DMS114 treated with DMSO at 0.1 percent for 48 hours (cell line): Measurements from ENCODE around the gene GALE.
"Not testable (repeated sequence)": the region's sequence is repeated elsewhere in the genome, so short reads cannot be mapped to it uniquely, and the experiment has no call there.

Source experiments
- DNase-seq: peaks from one replicate; lab custom pipeline; 2025; ENCODE audit not compliant: unreplicated experiment; lab: John Stamatoyannopoulos, UW

GALE gene

DNA sequence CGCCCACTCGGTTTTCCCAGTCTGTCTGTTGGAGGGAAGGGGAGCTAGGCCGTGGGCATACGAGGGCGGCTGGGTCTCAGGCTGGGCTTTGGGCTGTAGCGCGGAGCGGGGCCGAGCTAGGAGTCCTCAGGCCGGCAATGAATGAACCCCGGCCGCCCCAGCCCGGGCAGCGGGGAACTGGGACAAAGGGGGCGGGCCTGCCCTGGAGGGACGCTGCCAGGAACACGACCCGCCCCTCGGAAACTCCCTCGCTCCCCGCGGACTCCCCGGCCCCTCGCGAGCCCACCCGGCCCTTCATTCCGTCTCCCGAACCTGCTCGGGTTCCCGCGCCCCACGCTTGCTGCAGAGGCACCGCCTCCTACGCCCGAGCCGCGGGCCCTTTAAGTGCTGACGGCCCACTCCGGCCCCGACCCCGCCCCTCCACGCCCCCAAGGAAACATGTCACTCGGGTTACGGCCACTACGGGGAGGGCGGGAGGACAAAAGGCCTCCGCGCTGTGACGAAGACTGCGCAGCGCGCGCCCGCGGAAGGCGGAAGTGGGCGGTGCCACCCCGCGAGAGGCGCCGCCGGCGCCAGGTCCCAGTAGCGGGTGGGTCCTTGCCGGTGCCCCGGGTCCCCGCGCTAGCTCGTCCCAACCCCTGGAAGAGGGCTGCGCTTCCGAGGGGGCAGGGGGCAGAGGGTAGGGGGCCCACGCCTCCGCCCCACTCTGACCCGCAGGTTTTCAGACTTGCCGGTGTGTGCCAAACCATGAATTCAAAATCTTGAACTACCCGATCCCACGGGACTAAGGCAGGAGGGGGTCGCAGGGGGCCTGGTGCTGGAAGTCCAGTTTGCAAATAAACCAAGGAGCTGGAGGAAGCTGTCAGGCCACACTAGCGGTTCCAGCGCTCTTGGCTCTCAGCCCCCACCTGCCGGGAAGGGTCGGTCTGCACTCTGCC lies at the start of gene GALE:
GALE (minus strand) TSS at position 355 of the 938 bp plus-strand sequence. CDS start 1,747 bp downstream, outside the sequence.
- DNase-seq = peak; percentile 78

DNA sequence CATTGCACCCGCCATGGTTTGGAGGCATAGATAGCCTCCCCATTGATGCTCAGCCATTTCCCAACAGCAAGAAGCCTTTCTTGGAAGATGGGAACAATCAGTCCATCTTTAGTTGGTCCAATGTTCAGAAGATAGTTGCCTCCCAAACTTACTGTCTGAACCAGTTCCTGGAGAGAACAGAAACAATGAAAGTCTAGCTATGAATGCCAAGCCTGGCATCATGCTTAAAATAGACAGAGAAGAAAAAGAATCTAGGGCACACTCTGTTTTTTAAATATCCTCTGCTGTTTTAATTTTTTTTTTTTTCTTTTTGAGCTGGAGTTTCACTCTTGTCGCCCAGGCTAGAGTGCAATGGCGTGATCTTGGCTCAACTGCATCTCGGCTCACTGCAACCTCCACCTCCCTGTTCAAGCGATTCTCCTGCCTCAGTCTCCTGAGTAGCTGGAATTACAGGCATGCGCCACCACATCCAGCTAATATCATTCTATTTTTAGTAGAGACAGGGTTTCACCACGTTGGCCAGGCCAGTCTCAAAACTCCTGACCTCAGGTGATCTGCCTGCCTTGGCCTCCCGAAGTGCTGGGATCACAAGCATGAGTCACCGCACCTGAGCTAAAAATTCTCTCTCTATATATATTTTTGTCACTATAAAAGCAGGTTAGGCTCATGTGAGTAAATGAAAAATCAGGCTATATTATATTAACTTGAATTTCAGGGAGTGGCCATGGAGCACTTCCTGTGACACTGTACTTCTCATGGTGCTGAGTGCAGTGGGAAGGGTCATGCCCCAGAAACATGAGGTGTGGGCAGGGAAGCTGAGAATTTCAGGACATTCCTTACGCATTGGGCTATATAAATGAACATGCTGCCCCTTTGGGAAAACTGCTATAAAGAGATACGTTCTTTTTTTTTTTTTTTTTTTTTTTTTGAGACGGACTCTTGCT lies 48.4 kb upstream of the GALE start:
- no peak for DNase-seq

DNA sequence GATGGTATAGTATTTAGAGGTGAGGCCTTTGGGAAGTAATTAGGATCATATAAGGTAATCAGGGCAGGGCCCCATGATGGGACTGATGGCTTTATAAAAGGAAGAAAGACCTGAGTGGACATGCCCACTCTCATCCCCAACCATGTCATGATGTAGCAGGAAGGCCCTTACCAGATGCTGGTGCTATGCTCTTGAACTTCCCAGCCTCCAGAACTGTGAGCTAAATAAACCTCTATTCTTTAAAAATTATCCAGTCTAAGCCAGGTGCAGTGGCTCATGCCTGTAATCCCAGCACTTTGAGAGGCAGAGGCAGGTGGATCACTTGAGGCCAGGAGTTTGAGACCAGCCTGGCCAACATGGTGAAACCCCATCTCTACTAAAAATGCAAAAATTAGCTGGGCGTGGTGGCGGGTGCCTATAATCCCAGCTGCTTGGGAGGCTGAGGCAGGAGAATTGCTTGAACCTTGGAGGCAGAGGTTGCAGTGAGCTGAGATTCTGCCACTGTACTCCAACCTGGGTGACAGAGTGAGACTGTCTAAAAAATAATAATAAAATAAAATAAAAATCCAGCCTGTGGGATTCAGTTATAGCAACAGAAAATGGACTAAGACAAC lies 47.0 kb upstream of the GALE start:
- not testable (repeated sequence) for DNase-seq

DNA sequence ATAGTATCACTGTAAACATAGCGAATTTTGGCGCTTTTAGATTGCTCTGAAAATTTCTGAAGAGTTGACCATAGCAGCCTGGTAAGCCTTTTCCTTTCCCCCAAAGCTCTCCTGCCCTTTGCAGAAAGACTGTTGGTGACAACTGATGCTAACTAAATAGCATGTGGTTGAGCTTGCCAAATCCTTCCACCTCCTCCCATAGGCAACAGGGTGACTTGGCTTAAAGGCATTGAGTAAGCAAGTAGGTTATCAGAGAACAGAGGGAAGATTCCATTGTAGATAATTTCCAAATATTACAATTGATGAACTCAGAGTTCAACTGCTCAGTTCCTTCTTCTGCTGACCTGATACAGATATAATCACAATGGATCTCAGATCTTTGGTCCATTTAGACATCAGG lies 44.6 kb upstream of the GALE start:
- no peak for DNase-seq

DNA sequence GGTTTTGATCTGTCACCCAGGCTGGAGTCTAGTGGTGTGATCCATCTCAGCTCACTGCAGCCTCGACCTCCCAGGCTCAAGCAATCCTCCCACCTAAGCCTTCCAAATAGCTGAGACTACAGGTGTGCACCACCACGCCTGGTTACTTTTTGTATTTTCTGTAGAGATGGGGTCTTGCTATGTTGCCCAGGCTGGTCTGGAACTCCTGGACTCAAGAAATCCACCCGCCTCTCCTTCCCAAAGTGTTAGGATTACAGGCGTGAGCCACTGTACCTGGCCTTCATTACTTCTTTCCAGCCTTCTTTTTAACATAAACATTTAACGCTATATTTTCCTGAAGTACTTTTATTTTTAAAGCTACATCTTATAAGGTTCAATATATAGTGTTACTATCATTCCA lies 43.1 kb upstream of the GALE start:
- DNase-seq = no peak

DNA sequence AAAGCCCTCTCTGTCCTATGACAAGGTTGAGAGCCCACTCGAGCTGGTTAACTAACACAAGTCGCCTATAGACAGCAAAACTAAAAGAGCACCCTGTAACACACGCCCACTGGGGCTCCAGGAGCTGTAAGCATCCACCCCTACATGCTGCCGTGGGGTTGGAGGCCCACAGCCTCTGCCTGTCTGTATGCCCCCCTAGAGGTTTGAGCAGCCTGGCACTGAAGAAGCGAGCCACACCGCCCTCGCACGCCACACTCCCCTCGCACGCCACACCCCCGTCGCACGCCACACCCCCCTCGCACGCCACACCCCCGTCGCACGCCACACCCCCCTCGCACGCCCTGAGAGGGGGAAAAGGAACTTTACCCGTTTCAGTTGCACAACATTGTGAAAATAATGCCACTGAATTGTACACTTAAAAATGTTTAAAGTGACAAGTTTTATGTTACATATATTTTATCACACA lies 37.9 kb upstream of the GALE start:
- DNase-seq = peak; percentile 47

DNA sequence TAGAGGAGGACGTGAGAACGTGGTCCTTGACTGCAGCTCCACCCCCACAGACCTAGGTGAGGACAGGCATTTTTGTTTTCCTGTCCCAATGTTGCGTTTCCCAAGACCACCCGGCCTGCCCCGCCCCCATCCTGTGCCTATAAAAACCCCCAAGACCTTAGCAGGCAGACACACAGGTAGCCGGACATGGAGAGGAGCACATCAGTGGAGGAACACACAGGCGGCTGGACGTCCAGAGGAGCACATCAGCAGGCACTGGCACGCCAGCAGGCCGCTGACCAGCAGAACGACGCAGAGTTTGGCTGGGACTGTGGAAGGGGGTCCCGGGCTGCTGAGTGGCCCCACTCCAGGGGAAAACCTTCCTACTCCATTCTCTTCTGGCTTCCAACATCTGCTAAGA lies 37.4 kb upstream of the GALE start:
- no peak for DNase-seq

DNA sequence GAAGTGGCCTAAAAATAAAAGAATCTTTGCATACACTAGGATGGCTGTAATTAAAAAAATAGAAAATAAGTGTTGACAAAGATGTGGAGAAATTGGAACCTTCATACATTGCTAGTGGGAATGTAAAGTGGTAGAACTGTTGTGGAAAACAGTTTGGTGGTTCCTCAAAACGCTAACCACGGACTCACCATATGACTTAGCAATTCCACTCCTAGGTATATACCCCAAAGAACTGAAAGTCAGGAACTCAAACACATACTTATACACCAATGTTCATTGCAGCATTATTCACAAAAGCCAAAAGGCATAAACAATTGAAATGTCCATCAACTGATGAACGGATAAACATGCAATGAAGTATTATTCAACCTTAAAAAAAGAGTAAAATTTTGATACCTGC lies 35.5 kb upstream of the GALE start:
- DNase-seq = no peak

DNA sequence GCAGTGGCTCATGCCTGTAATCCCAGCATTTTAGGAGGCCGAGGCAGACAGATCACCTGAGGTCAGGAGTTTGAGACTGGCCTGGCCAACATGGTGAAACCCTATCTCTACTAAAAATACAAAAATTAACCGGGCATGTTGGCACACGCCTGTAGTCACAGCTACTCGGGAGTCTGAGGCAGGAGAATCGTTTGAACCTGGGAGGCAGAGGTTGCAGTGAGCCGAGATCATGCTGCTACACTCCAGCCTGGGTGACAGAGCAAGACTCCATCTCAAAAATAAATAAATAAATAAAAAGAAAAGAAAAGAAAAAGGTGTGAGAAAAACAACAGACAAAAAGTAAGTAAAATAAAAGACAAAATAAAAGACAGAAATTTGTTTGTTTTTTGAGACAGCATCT lies 33.6 kb upstream of the GALE start:
- DNase-seq = not testable (repeated sequence)

DNA sequence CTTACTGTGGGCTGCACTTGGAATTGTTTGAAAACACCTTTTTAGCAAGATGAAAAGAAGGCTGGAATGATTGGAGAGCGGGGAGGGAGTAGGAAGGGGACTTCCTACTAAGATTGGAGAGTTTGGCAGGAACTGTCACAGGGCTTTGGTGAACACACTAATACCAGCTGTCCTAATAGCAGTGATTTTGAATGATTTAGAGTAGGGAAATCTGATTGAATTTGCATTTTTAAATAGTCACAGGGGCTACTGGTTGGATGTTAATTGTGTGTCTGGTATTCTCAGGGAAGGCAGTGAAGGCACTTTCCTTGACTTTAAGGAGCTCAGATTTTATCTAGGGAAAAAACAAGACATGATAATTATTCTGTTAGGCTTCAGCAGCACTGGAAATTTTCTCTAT lies 27.2 kb upstream of the GALE start:
- DNase-seq = no peak

DNA sequence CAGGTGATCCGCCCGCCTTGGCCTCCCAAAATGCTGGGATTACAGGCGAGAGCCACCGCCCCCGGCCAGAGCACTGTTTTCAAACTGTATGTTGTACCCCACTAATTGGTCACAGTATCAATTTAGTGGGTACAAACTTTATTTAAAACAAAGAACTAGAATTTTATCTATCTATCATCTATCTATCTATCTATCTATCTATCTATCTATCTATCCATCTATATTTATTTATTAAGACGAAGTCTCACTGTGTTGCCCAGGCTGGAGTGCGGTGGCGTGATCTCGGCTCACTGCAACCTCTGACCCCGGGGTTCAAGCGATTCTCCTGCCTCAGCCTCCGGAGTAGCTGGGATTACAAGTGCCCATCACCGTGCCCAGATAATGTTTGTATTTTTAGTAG lies 26.0 kb upstream of the GALE start:
- not testable (repeated sequence) for DNase-seq

DNA sequence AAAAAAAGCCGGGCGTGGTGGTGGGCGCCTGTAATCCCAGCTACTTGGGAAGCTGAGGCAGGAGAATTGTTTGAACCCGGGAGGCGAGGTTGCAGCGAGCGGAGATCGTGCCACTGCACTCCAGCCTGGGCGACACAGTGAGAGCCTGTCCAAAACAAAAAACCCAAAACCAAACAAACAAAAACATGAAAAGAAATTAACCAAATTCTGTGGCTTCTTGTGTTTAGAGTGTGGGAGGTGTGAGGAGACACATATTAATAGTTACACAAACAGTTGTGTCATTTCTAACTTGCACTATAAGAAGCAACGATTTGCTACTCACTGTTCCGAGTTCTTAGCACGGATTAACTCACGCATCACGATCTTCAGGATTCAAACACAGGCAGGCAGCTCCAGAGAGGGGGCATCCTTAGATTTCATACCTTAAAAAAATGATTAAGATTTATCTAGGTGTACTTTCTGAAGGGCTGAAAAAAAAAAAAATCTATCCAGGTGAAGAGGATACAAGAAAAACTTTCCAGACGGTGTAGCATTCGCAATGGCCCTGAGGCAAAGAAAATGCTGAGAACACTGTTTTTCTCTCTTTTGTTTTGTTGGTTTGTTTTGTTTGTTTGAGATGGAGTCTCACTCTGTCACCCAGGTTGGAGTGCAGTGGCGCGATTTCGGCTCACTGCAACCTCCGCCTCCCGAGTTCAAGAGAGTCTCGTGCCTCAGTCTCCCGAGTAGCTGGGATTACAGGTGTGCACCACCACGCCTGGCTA lies 25.4 kb upstream of the GALE start:
- no peak for DNase-seq

DNA sequence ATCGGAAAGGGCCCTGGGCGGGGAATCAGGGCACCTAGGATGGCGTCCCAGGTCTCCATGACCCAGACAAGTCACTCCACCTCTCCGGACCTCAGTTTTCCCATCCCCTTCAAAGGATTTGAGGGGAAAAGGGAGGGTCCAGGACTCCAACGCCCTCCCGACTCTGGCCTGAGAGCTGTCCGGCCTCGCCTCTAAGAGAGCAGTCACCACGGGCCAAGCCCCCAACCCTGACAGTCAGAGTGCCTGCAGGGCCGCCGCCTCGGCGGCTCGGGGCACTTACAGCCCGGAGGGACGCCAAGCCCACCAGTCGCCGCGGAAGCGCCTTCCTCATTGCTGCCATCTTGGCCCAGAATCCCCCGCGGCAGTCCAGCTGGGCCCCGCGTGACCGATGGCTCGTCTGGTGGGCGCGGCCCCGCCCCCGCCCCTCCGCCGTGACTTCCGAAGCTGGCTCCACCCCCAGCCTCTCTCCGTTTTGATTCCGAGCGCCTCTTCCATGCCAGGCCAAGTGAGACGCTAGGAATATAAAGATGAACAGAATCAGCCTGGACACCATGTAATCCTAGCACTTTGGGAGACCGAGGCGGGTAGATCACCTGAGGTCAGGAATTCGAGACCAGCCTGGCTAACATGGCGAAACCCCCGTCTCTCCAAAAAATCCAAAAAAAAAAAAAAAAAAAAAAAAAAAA lies 24.7 kb upstream of the GALE start, which contains the start of gene HMGCL:
HMGCL (minus strand) TSS at position 354 of the 686 bp plus-strand sequence; CDS start at position 340, 14 bp downstream.
- peak; percentile 82 for DNase-seq

DNA sequence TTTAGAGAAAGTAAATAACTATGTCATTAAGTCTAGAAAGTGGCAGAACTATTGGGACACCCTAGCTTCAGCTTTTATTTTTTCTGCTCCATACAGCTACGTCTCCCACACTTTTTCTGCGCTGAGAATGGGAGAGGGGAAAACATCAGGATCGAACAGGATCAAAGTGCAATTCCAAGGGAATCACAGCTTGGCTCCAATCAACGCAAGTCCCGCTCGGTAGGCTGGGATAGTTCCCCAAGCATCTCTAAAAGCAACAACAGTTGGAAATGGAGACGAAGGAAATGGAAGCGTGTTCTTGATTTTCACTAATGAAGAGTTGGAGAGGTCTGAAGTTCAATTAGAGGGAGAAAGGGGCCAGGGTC lies 24.1 kb upstream of the GALE start:
- DNase-seq = no peak

DNA sequence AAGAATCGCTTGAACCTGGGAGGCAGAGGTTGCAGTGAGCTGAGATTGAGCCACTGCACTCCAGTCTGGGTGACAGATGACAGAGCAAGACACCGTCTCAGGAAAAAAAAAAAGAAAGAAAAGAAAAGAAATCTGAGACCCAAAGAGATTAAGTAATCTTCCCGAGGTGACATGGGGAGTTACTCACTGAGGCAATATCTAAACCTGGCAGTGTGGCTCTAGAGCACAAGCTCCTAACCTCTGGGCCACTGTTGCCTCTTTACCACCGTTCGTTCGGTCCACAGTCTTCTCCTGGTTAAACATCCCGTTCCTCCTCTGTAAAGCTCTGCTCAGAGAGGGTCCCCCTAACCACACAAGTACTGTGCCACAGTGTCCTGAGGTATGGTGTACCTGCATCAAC lies 23.2 kb upstream of the GALE start:
- no peak for DNase-seq

DNA sequence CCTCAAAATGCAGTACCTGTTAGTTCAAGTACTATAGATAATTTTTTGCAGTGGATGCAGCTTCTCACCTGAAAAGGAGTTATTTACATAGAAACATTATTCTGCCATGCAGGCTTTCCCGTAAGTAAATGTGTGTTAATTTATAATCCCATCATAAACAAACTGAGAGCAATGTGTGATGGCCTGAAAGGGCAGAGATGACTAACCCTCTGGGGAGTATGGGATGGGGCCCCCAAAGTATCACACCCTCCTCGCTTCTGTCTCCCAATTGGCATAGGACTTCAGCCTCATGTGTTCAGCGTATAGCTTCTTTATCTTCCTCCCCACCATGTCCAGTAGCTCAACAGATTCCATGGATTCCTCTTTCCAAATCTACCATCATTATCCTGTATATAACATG lies 17.1 kb upstream of the GALE start:
- no peak for DNase-seq

DNA sequence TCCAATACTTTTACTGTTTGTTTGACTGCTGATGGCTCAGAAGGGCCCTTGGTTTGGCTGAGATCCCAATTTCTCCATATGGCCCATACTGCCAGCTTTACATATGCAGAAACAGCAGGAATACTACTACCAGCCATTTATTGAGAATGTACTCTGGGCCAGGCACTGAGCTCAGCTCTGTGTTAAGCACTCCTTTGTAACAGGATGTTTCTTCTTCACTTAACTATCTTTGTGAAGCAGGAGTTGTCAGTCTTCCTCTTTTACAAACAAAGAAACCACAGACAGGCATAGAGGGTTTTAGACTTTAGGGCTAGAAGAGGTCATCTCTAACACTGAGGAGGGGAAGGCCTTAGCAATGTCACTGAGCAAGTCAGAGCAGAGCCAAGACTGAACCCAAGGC lies 16.4 kb upstream of the GALE start:
- no peak for DNase-seq

DNA sequence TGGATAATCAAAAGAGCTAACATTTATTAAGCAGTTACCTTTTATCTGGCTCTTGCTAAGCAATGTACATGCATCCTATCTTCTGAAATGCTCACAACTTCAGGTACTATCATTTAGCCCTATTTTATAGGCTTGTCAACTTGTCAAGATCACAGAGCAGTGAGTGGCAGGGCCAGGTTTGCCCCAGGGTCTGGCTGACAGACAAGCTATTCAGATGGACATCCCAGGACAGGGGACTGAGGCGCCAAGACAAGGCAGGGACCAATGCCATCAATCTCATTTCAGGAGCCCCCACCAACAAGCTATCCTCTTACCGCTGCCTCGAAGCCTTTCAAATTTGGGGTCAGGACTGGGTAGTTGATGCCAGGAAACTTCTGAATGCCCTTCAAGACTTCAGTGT lies 15.8 kb upstream of the GALE start:
- DNase-seq = no peak

DNA sequence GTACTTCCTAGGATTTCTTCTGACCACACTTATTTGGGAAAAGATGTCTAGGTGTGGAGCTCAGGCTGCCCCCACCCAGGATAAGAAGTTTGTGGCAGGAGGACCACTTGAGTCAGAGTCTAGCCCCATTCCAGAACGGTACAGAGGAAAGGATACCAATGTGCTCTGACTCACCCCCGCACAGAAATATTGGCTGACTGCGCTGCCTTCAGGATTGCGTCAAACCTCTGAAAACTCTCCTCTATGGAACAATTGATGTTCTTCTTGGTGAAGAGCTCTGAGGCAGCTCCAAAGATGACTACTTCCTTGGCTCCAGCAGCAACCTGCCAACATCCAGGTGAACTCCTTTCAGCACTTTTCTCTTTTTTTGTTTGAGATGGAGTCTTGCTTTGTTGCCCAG lies 13.5 kb upstream of the GALE start:
- no peak for DNase-seq
